GM18499 (cell line): ENCODE data around the gene FCRLB.
A peak's percentile ranks its signal among the peaks of the same experiment; 100 is the strongest.
"Not testable (repeated sequence)": the region's sequence is repeated elsewhere in the genome, so short reads cannot be mapped to it uniquely, and the experiment has no call there.

ENCODE experiments used
- ATAC-seq: cut with Tn5 transposase; IDR thresholded peaks from one replicate; pipeline ENCODE4 v1.9.1; 2021; ENCODE audit warnings: moderate number of reproducible peaks; ENCODE audit not compliant: insufficient read depth, unreplicated experiment

Gene FCRLB

GRCh38 chr1:161720956-161721737, at the start of gene FCRLB:
FCRLB (plus strand) TSS chr1:161721544; CDS start chr1:161722673, 1,129 bp downstream.
- ATAC-seq: no peak

DNA sequence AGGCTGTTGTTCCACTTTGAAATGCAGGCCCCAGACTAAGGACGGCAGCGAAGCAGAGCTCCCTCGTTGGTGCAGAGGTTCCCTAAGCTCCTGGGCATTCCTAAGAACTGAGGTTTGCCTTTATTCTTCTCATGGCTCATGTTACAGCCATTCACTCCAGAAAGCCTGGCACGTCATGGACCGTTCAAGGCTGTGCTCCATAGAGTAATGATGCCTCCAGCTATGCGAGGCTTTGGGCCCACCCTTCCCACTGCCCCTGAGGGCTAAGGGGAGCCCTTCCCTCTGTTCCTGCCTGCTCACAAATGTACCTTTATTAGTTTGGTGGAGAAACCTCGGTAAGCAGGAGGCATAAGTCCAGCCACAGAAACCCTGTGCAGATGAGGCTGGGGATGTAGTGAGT, 47.9 kb upstream of the FCRLB start:
- ATAC-seq: not testable (repeated sequence)

GRCh38 chr1:161674447-161674846, 46.9 kb upstream of the FCRLB start:
- not testable (repeated sequence) for ATAC-seq

- ATAC-seq: not testable (repeated sequence)
These were observed 46.4 kb upstream of the FCRLB start for GRCh38 chr1:161674908-161675307.

DNA sequence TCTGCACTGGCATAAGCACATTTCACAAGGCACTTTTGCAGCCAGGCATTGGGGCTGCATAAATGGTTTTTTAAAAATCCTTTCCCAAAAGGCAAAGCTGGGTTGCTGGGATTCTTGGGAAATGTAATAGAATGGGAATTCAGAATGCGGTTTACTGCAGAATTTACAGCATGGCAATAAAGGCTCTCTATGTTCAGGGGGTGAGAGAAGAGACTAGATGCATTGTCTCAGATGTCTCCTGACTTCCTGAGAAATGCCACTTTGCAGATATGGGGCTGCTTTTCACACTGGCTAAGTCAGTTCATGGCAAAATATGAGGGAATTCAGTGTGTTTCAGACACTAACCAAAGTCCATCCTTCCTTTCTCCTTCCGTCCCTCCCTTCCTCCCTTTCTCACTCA, 44.9 kb upstream of the FCRLB start:
- no peak for ATAC-seq

- no peak for ATAC-seq
These were observed 44.2 kb upstream of the FCRLB start for GRCh38 chr1:161676958-161677689.

DNA sequence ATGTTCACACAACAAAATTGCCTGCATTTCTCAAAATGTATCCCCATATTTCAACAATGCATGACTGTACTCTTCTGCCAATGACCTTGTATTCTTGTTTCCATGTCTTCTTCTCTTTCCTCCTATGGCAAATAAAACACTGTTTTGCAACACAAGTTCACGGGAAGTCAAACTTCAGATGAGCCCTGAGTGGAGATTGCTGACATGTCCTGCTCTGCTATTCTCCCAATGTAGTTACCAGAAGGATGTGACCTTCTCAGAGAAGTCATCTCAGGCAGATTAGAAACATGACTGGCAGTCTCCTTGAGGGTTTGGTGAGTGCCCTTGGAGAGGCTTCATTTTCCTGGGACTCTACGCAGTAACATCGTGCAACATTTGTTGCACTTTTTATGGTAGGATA, 42.8 kb upstream of the FCRLB start:
- no peak for ATAC-seq

DNA sequence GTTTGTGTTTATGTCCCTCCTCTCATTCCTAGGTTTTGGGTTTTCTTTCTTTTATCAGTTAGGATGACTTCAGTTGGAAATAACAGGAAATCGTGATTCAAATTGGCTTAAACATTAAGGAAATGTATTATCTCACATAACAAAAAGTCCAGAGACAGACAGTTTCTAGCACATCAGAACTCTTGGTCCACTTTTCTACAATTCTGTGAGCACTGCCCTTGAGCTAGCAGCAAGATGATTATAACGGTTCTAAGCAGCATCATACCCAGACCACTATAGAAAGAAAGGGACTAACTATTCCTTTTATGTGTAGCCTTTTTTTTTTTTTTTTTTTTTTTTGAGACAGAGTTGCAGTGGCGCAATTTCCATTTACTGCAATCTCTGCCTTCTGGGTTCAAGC, 39.5 kb upstream of the FCRLB start:
- ATAC-seq: no peak

DNA sequence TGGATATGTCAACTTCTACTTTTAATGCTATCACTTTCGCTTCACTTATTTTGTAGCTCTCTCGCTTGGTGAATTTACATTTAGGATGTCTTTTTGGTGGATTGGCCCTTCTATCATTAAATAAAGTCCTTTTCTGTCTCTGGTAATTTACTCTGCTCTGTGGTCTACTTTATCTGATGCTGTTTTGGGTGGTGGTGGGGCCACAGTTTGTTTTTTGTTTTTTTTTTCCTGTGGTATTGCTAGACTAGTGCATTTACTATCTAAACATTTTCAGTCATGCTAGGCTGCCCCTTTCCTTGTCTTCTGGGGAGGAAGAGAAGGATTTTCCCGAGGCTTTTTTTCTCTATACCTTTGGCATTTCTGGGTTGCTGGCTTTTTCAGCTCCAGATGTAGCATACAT, 32.4 kb upstream of the FCRLB start:
- no peak for ATAC-seq

- no peak for ATAC-seq
These were observed 29.5 kb upstream of the FCRLB start for GRCh38 chr1:161691846-161692245.

DNA sequence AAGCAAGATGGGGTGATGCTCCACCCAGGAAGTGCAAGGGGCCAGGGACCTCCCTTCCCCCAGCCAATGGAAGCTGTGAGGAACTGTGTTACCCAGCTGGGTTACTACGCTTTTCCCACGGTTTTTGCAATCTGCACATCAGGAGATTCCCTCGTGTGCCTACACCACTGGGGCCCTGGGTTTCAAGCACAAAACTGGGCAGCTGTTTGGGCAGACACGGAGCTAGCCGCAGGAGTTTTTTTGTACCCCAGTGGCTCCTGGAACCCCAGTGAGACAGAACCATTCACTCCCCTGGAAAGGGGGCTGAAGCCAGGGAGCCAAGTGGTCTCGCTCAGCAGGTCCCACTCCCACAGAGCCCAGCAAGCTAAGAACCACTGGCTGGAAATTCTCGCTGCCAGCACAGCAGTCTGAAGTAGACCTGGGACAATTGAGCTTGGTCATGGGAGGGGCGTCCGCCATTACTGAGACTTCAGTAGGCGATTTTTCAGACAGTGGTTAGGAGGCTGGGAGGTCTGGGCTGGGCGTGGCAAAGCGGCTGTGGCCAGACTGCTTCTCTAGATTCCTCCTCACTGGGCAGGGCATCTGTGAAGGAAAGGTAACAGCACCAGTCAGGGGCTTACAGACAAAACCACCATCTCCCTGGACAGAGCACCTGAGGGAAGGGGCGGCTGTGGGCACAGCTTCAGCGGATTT, 28.2 kb upstream of the FCRLB start:
- ATAC-seq: not testable (repeated sequence)

- ATAC-seq: not testable (repeated sequence)
These were observed 23.0 kb upstream of the FCRLB start for GRCh38 chr1:161698302-161698701.

GRCh38 chr1:161702250-161702649, 19.1 kb upstream of the FCRLB start:
- no peak for ATAC-seq

DNA sequence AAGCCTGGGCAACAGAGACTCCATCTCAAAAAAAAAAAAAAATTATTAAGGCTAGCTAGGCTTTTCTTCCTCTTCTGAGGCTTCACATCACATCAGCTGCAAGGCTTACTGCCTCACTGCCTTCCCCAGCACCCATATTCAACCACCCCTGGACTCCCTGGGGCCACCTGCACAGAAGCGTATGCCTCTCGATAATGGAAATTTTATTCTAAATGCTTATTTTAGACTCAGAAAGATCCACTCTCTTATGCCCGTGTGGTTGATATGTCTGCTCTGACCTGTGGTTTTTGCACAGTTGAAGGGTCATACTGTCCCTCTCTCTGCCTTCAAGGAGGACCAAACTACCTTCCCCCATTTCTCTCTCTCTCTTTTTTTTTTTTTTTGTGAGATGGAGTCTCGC, 15.8 kb upstream of the FCRLB start:
- ATAC-seq: no peak

GRCh38 chr1:161706113-161706481, 15.2 kb upstream of the FCRLB start:
- ATAC-seq: no peak

- ATAC-seq: peak; percentile 42
These were observed 14.6 kb upstream of the FCRLB start, which contains the start of gene FCRLA for GRCh38 chr1:161706482-161707347. FCRLA (plus strand) TSS chr1:161707229; CDS start chr1:161707265, 36 bp downstream.

DNA sequence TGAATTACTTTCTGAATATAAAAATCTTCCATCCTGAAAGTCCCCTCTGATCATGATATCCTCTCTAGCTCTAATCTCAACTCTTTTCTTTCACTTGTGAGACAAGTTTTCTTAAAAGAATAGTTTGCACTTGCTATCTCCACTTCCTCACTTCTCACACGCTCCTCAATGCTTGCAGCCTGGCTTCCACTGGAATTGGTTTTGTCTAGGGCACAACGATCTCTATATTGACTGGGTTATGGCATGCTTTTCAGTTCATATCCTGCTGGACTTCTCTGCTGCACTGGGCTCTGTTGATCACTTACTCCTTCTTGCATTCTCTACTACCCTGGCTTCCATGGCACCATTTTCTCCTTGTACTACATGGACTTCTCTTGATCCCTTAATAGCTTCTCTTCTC, 13.8 kb upstream of the FCRLB start:
- ATAC-seq: no peak

DNA sequence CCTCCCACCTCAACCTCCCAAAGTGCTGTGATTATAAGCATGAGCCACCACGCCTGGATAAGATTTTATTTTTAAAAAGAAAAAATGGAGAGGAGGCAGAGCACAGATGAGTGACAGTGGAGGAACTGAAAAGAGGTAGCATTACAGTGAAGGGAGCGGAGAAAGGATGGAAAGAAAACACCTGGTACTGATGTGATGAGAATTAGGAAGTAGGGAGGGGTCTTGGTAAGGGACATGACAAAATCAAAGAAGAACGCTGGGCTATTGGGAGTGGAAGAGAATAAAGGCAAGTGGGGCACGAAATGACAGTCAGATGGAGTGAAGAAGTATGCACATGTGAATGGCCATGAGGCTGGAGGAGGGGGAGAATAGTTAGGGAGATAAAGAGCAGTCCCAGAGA, 12.0 kb upstream of the FCRLB start:
- ATAC-seq: no peak

DNA sequence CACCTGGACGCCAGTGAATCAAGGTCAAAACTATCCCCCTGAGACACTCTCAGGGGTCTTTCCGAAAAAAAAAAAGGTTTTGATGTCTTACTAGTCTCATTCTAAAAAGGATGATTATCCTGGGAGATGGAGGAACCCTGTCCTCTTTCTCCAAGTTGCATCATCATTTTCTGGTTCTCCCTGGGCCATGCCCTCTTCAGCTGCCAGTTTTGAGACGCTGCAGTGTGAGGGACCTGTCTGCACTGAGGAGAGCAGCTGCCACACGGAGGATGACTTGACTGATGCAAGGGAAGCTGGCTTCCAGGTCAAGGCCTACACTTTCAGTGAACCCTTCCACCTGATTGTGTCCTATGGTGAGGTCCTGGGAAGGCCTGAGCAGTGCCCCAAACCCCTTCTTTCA, 10.8 kb upstream of the FCRLB start:
- no peak for ATAC-seq
